ENCODE results near the gene DNAH6. TPM values are rescaled to one million over a fixed set of nuclear protein-coding genes. Genes with fewer than 3 reads are reported as not detected.

Gene DNAH6
- total and polyA plus RNA-seq, 9 of the 15 experiments (the other 6 are each of a cell fraction or from before 2014, with no cell fraction given) = 0.01 to 0.04 (median 0.01) TPM; not detected in 5

- no peak for TF ChIP-seq ASH1L (IDR thresholded peaks at IDR 0.05; ENCODE audit: borderline replicate concordance, low read depth, partially characterized antibody)
These were observed 317.3 kb downstream of the DNAH6 start (continued) for GRCh38 chr2:84833481-84834150.

GRCh38 chr2:84836215-84836614 is 319.9 kb downstream of the DNAH6 start:
- H3K27me3 ChIP-seq (ENCODE audit: control insufficient read depth in 2 of 2, insufficient read depth in 2 of 2, low read length in 2 of 2) = peaks cover 2 to 26% of the 10 kb centered on the region in 2 experiments; a peak in 2 of 5 replicates
- no peak overlapping the region for H3K4me2 ChIP-seq (ENCODE audit: insufficient read depth, low read length)
- H3K9ac ChIP-seq (ENCODE audit: insufficient read depth in 1 of 2, low read depth in 2 of 2, low read length in 2 of 2) = no peak overlapping the region
- peaks cover 0 to 8% of the 10 kb centered on the region in 2 experiments; a peak in 1 of 5 replicates for H3K4me1 ChIP-seq (replicated peaks in 1 of 2; ENCODE audit: control insufficient read depth in 2 of 2, insufficient read depth in 2 of 2, low read length in 2 of 2)
- DNase-seq (ENCODE audit: extremely low read depth in 1 of 4, low spot score in 3 of 4) = no peak
- H4K20me1 ChIP-seq (replicated peaks; ENCODE audit: control insufficient read depth, insufficient read depth, low read length) = no peaks in the 10 kb centered on the region
- no peak for ATAC-seq
- ChIA-PET POLR2A (no interaction called here), CTCF (ENCODE audit: low intra/inter-chr PET ratio) (no interaction called here)
- H3K4me3 ChIP-seq = no peak overlapping the region
- WGBS (ENCODE audit: insufficient coverage, low coverage, missing lambda C conversion rate) = 5% methylated on average over 2 of the region's 2 CpGs
- H3K9me1 ChIP-seq (ENCODE audit: control insufficient read depth, insufficient read depth, low read length) = no peaks in the 10 kb centered on the region
- intact Hi-C loops (cut with micrococcal nuclease) (no loop called here), in situ Hi-C loops (cut with MboI) (no loop called here)
- H2AFZ ChIP-seq (ENCODE audit: low read depth, low read length) = no peak overlapping the region
- no peaks in the 10 kb centered on the region for H3K79me2 ChIP-seq (ENCODE audit: control insufficient read depth, insufficient read depth, low read length)
- no peaks in the 10 kb centered on the region for H3K36me3 ChIP-seq (ENCODE audit: control insufficient read depth, insufficient read depth, low read length)
- TF ChIP-seq PBX2 (CRISPR knock-in tag; IDR thresholded peaks at IDR 0.05; ENCODE audit: low read depth) (no peak), PBX2 (tag; conservative IDR thresholded peaks at IDR 0.05; ENCODE audit: low read depth) (no peak), CBX5 (IDR thresholded peaks at IDR 0.05; ENCODE audit: borderline replicate concordance, low read depth) (peak; percentile 51; the same call in 1 of the 2 replicates), TSHZ1 (CRISPR knock-in tag; IDR thresholded peaks at IDR 0.05) (no peak), XRCC5 (IDR thresholded peaks at IDR 0.05; ENCODE audit: low read depth, low read length) (no peak)
- no peak overlapping the region for H3K27ac ChIP-seq (ENCODE audit: extremely low read depth, low read depth, low read length)
- H3K9me3 ChIP-seq (replicated peaks; ENCODE audit: control insufficient read depth, insufficient read depth, low read depth, low read length) = no peaks in the 10 kb centered on the region
- FAIRE-seq = no peak
- no TSS peak for BruUV-seq (replicated peaks)
